RWPE2 (cell line): Measurements from ENCODE around the gene SNRPA.
"Not testable (repeated sequence)": the region's sequence is repeated elsewhere in the genome, so short reads cannot be mapped to it uniquely, and the experiment has no call there.

ENCODE experiments used
- ATAC-seq: fragments of 200-7000 bp; cut with Tn5 transposase; 3 replicates; pipeline ENCODE4 v1.9.1; 2021; ENCODE audit warnings: low read depth
- DNase-seq: peaks from one replicate; pipeline ENCODE4 v3.0.0-alpha.2; 2020; ENCODE audit warnings: low spot score
- H3K27ac ChIP-seq: fragments of 450-650 bp; 2 replicates; pipeline ENCODE4 v1.5.1; 2017; ENCODE audit warnings: mild to moderate bottlenecking; ENCODE audit not compliant: poor library complexity, severe bottlenecking
- H3K27me3 ChIP-seq: fragments of 250-450 bp; sonication (Bioruptor Pico); 2 replicates; pipeline ENCODE4 v1.5.1; 2021; ENCODE audit warnings: mild to moderate bottlenecking, moderate library complexity; ENCODE audit not compliant: insufficient read depth, poor library complexity, severe bottlenecking
- H3K36me3 ChIP-seq: fragments of 250-450 bp; sonication (Bioruptor Pico); 2 replicates; pipeline ENCODE4 v1.5.1; 2020; ENCODE audit warnings: low read depth, mild to moderate bottlenecking, moderate library complexity
- H3K4me1 ChIP-seq: fragments of 250-450 bp; sonication (Bioruptor Pico); 2 replicates; pipeline ENCODE4 v1.5.1; 2021; ENCODE audit warnings: mild to moderate bottlenecking, moderate library complexity; ENCODE audit not compliant: insufficient read depth, poor library complexity, severe bottlenecking
- H3K4me3 ChIP-seq: fragments of 250-450 bp; sonication (Bioruptor Pico); 2 replicates; pipeline ENCODE4 v1.5.1; 2021; ENCODE audit warnings: mild to moderate bottlenecking, moderate library complexity; ENCODE audit not compliant: severe bottlenecking
- H3K9me3 ChIP-seq: fragments of 250-450 bp; sonication (Bioruptor Pico); 2 replicates; pipeline ENCODE4 v1.5.1; 2021; ENCODE audit warnings: mild to moderate bottlenecking, moderate library complexity; ENCODE audit not compliant: severe bottlenecking
- TF ChIP-seq, protein P1 (sequence below): fragments of 450-650 bp; IDR thresholded peaks from one replicate; pipeline ENCODE4 v1.5.1; 2017; ENCODE audit warnings: mild to moderate bottlenecking, moderate library complexity; ENCODE audit not compliant: poor library complexity, severe bottlenecking

SNRPA gene

DNA sequence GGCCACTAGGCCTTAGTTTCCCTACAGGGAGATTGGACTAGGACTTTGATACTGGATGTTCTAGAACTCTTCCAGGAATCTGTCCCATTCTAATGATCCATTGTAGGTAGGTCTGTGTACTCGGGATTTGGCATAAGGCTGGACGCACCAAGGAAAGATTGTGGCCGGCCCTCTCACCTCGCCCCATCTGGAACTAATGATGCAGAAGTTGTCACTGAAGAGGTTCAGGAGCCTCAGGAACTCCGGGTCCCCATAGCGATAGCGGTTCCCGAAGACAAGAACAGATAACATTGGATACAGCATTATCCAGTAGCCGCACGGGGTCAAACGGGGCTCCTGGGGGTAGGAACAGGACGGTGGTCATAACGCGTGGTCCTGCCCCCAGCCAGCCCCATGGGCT, 59.2 kb downstream of the SNRPA start:
- no peak for ATAC-seq
- Histone ChIP-seq H3K9me3 (no peaks in the 10 kb centered on the region), H3K27me3 (no peaks in the 10 kb centered on the region), H3K4me3 (no peak overlapping the region), H3K36me3 (peaks cover 41% of the 10 kb centered on the region), H3K4me1 (peaks cover 2% of the 10 kb centered on the region), H3K27ac (peak overlapping the region; percentile 37)
- no peak for DNase-seq
- TF ChIP-seq, protein P1, sequence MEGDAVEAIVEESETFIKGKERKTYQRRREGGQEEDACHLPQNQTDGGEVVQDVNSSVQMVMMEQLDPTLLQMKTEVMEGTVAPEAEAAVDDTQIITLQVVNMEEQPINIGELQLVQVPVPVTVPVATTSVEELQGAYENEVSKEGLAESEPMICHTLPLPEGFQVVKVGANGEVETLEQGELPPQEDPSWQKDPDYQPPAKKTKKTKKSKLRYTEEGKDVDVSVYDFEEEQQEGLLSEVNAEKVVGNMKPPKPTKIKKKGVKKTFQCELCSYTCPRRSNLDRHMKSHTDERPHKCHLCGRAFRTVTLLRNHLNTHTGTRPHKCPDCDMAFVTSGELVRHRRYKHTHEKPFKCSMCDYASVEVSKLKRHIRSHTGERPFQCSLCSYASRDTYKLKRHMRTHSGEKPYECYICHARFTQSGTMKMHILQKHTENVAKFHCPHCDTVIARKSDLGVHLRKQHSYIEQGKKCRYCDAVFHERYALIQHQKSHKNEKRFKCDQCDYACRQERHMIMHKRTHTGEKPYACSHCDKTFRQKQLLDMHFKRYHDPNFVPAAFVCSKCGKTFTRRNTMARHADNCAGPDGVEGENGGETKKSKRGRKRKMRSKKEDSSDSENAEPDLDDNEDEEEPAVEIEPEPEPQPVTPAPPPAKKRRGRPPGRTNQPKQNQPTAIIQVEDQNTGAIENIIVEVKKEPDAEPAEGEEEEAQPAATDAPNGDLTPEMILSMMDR, result no peak

DNA sequence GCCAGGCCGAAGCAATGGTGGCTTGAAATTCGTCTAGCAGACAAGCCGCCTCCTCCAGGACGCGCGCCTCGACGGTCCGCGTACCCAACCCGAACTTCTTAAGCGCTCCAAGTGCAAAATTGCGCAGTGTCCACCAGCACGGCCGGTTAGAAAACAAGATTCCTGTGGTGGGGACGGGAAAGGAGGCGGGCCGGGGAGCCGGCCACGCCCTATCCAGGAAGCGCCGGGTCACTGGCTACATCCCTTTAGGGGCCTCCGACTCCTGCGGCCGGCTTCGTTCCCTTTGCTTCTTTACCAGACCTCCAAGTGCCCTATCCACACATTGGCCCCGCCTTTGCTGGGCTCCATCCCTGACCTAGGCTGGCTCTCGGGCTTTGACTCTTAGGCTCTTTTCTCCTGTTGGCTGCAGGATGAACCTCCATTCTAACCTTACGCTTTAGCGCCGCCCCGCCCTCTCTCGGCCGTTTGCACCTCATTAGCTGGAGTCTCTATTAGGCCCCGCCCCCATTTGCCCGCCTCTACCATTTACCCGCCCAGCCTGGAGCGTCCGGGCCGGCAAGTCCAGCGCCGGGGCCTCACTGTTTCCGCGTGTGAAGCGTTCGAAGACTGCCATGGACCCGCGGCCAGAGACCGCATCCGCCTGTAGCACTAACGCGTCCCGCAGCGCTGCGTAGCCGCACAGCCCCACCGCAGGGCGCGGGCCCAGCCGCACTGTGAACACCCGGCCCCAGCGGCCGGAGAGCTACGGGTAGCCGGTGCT, 59.8 kb downstream of the SNRPA start:
- H3K9me3 ChIP-seq, H3K27me3 ChIP-seq, H3K4me1 ChIP-seq, DNase-seq: not testable (repeated sequence)
- Histone ChIP-seq H3K36me3 (peaks cover 34% of the 10 kb centered on the region), H3K27ac (peak overlapping the region; percentile 37), H3K4me3 (peak overlapping the region; percentile 34)
- peak; percentile 76 for ATAC-seq

DNA sequence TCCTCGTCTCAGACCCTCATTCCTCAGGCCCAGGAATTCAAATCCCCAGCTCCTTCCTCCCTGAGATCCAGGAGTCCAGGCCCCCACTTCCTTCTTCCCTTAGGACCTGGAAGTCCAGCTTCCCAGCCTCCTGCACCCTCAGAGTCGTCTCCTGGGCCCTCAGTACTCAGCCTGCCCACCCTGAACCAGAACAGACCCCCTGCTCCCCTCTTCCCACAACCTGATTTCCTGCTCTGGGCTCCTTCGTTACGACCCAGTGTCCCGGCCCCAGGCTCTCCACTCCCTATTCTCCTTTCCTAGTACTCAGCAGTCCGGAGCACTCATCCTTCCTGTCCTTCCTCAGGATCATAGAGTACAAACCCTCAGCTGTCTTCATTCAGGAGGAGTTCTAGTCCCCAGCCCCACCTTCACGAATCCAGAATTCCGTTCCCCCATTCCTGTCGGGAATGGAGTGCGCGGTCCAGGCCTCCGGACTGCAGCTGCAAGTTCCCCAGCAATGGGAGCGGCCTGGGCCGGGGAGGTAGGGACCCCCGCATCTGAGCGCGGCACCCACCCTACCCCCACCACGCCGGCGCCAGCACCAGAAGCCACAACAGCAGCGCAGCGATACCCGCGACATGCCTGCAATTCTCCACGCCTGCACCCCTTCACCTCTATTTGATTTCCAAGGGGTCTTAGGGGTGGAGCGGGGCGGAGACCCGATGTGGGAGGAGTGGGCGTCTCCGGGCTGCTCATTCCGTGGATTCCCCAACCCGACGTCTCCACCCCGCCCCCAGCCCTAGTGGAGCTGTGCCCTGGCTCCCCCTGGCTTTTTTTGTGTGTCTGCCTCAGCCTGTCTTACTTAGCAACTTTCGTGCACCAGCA, 60.7 kb downstream of the SNRPA start:
- TF ChIP-seq, protein P1, result no peak
- no peaks in the 10 kb centered on the region for H3K9me3 ChIP-seq
- H3K36me3 ChIP-seq, result peaks cover 28% of the 10 kb centered on the region
- H3K27ac ChIP-seq, result peak overlapping the region; percentile 37
- ATAC-seq (no peak), DNase-seq (no peak)
- peak overlapping the region; percentile 34 for H3K4me3 ChIP-seq
- no peaks in the 10 kb centered on the region for H3K27me3 ChIP-seq
- peaks cover 2% of the 10 kb centered on the region for H3K4me1 ChIP-seq

DNA sequence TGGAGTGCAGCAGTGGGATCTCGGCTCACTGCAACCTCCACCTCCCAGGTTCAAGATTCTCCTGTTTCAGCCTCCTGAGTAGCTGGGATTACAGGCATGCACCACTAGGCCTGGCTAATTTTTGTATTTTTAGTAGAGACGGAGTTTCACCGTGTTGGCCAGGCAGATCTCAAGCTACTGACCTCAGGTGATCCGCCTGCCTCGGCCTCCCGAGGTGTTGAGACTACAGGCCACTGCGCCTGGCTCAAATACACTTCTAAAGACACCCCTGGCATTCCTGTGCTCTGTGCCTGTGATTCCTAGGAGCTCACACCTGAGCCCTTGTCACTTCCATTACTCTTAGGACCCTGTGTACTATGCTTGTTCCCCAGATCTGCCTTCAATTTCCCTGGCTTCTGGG, 61.6 kb downstream of the SNRPA start:
- not testable (repeated sequence) for ATAC-seq, H3K27ac ChIP-seq, H3K4me3 ChIP-seq, H3K9me3 ChIP-seq, H3K4me1 ChIP-seq, H3K27me3 ChIP-seq, DNase-seq
- peaks cover 21% of the 10 kb centered on the region for H3K36me3 ChIP-seq

DNA sequence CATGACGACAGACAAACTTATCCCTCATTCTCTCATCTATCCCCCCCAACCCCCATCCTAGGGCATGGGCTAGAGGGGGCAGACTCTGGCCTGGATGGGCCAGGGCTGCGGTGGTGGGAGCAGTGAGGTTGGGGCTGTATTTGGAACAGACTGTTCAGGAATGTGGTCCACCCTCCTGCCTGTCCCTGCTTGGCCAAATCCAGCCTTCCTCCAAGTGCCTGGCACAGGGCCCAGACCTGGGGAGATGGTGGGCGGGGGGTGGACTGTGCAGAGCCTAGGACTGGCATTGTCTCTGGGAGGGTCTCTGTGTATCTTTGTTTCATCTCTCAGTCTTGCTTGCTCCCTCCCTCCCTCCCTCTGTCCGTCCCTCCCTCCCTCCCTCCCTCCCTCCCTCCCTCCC, 62.2 kb downstream of the SNRPA start:
- H3K27me3 ChIP-seq, result no peaks in the 10 kb centered on the region
- H3K36me3 ChIP-seq, result peaks cover 15% of the 10 kb centered on the region
- TF ChIP-seq, protein P1, result no peak
- no peak overlapping the region for H3K4me3 ChIP-seq
- ATAC-seq, result no peak
- peaks cover 2% of the 10 kb centered on the region for H3K4me1 ChIP-seq
- H3K9me3 ChIP-seq, result no peaks in the 10 kb centered on the region
- no peak overlapping the region for H3K27ac ChIP-seq
- DNase-seq, result no peak
